Thymus (tissue), 11 donors: ENCODE measurements around the gene IGFALS. TPM values are rescaled to one million over a fixed set of nuclear protein-coding genes. Genes with fewer than 3 reads are reported as not detected.

Source experiments
- DNase-seq, 9 donors: peaks; one replicate each; pipeline ENCODE4 v3.0.0-alpha.2; 2013; ENCODE audit warnings: low spot score in 9 of 9, low read depth in 6 of 9, missing footprints in 1 of 9
- H3K27ac ChIP-seq, 2 donors: one replicate each; pipeline ENCODE4 v1.5.1; 2013; ENCODE audit warnings: control low read depth in 1 of 2, low read depth in 1 of 2, low read length in 1 of 2, mild to moderate bottlenecking in 1 of 2, moderate library complexity in 1 of 2
- H3K27me3 ChIP-seq, 2 donors: one replicate each; pipeline ENCODE4 v1.5.1; 2013; ENCODE audit warnings: low read length in 1 of 2; ENCODE audit not compliant: control insufficient read depth in 2 of 2, insufficient read depth in 1 of 2
- H3K36me3 ChIP-seq, 2 donors: one replicate each; pipeline ENCODE4 v1.5.1; 2013; ENCODE audit warnings: low read length in 1 of 2, mild to moderate bottlenecking in 1 of 2, moderate library complexity in 1 of 2; ENCODE audit not compliant: control insufficient read depth in 2 of 2, insufficient read depth in 2 of 2
- H3K4me1 ChIP-seq, 2 donors: one replicate each; pipeline ENCODE4 v1.5.1; 2013; ENCODE audit warnings: low read length in 2 of 2; ENCODE audit not compliant: control insufficient read depth in 2 of 2, insufficient read depth in 2 of 2
- H3K4me3 ChIP-seq, 2 donors: one replicate each; pipeline ENCODE4 v1.5.1; 2013; ENCODE audit warnings: low read length in 2 of 2, control low read depth in 1 of 2, mild to moderate bottlenecking in 1 of 2
- H3K9me3 ChIP-seq, 2 donors: one replicate each; pipeline ENCODE4 v1.5.1; 2013; ENCODE audit warnings: low read length in 1 of 2, mild to moderate bottlenecking in 1 of 2; ENCODE audit not compliant: control insufficient read depth in 2 of 2, insufficient read depth in 1 of 2
- WGBS: extraction: QIAGEN DNeasy Blood & Tissue Kit; methylation state at CpG from one replicate; pipeline ENCODE4 v1.1.7; 2013; 5-methylcytosine and 5-hydroxymethylcytosine counted together
- polyA plus RNA-seq: library from polyadenylated mRNA; stranded (reverse); fragments of 200-250 nt; gene quantifications from one replicate; pipeline ENCODE4 v1.2.3, GENCODE V29; 2013
- total RNA-seq: library from RNA; stranded (reverse); fragments of 120-200 nt; gene quantifications from one replicate; pipeline ENCODE4 v1.2.4, GENCODE V29; 2013
- donor health status: healthy.

Gene IGFALS
- total and polyA plus RNA-seq, 2 donors = 1.9 to 4.0 TPM

GRCh38 chr16:1788095-1788707, 5.3 kb downstream of the IGFALS start:
- Histone ChIP-seq H3K27ac (peak overlapping the region in 1 of 2 donors; percentile 37), H3K9me3 (peaks cover 1 to 4% of the 10 kb centered on the region in 2 donors), H3K4me3 (no peak overlapping the region), H3K4me1 (peaks cover 7 to 8% of the 10 kb centered on the region in 2 donors), H3K27me3 (no peaks in the 10 kb centered on the region), H3K36me3 (peaks cover 51 to 74% of the 10 kb centered on the region in 2 donors)
- 96% methylated on average over 38 of the region's 38 CpGs for WGBS
- no peak for DNase-seq

- no peak overlapping the region for H3K4me3 ChIP-seq
- peak overlapping the region in 1 of 2 donors; percentile 2 for H3K27ac ChIP-seq
- DNase-seq = peak in 1 of 9 donors; percentile 1
- no peaks in the 10 kb centered on the region for H3K27me3 ChIP-seq
- H3K9me3 ChIP-seq = peaks cover 0 to 1% of the 10 kb centered on the region in 2 donors
- peaks cover 7 to 8% of the 10 kb centered on the region in 2 donors for H3K4me1 ChIP-seq
- H3K36me3 ChIP-seq = peaks cover 51 to 73% of the 10 kb centered on the region in 2 donors
- WGBS = 98% methylated on average over 44 of the region's 44 CpGs
Measured at GRCh38 chr16:1787322-1788094, 6.0 kb downstream of the IGFALS start.

GRCh38 chr16:1787056-1787321, 6.5 kb downstream of the IGFALS start:
- peaks cover 0 to 1% of the 10 kb centered on the region in 2 donors for H3K9me3 ChIP-seq
- no peak for DNase-seq
- peak overlapping the region in 1 of 2 donors; percentile 2 for H3K27ac ChIP-seq
- peaks cover 51 to 68% of the 10 kb centered on the region in 2 donors for H3K36me3 ChIP-seq
- 96% methylated on average over 6 of the region's 6 CpGs for WGBS
- no peaks in the 10 kb centered on the region for H3K27me3 ChIP-seq
- H3K4me3 ChIP-seq = no peak overlapping the region
- H3K4me1 ChIP-seq = peaks cover 7 to 8% of the 10 kb centered on the region in 2 donors

- H3K36me3 ChIP-seq = peaks cover 50 to 63% of the 10 kb centered on the region in 2 donors
- DNase-seq = peak in 1 of 9 donors; percentile 2
- no peak overlapping the region for H3K27ac ChIP-seq
- WGBS = 94% methylated on average over 51 of the region's 51 CpGs
- peaks cover 0 to 1% of the 10 kb centered on the region in 2 donors for H3K9me3 ChIP-seq
- no peak overlapping the region for H3K4me3 ChIP-seq
- H3K27me3 ChIP-seq = no peaks in the 10 kb centered on the region
- peaks cover 9 to 12% of the 10 kb centered on the region in 2 donors for H3K4me1 ChIP-seq
Measured at GRCh38 chr16:1786242-1787055, 7.1 kb downstream of the IGFALS start.

- no peak overlapping the region for H3K27ac ChIP-seq
- H3K36me3 ChIP-seq = peaks cover 49 to 61% of the 10 kb centered on the region in 2 donors
- no peak overlapping the region for H3K4me3 ChIP-seq
- H3K27me3 ChIP-seq = no peaks in the 10 kb centered on the region
- peaks cover 0 to 1% of the 10 kb centered on the region in 2 donors for H3K9me3 ChIP-seq
- 97% methylated on average over 14 of the region's 14 CpGs for WGBS
- no peak for DNase-seq
- peaks cover 14 to 18% of the 10 kb centered on the region in 2 donors for H3K4me1 ChIP-seq
Measured at GRCh38 chr16:1785846-1786170, 7.7 kb downstream of the IGFALS start.

GRCh38 chr16:1784977-1785845, 8.3 kb downstream of the IGFALS start:
- no peak for DNase-seq
- 98% methylated on average over 26 of the region's 26 CpGs for WGBS
- Histone ChIP-seq H3K27me3 (no peaks in the 10 kb centered on the region), H3K27ac (no peak overlapping the region), H3K9me3 (peaks cover 0 to 1% of the 10 kb centered on the region in 2 donors), H3K4me3 (no peak overlapping the region), H3K4me1 (peaks cover 14 to 19% of the 10 kb centered on the region in 2 donors), H3K36me3 (peaks cover 53 to 61% of the 10 kb centered on the region in 2 donors)

- H3K36me3 ChIP-seq = peaks cover 53 to 61% of the 10 kb centered on the region in 2 donors
- WGBS = under 1% methylated on average over 102 of the region's 102 CpGs
Measured at GRCh38 chr16:1782408-1783264, 10.9 kb downstream of the IGFALS start, which contains the start of the genes NUBP2 and SPSB3. Gene NUBP2, plus strand, starts transcription at chr16:1782960. Its CDS starts 61 bp downstream, at chr16:1783021. Gene SPSB3, minus strand, starts transcription at chr16:1782571. Its CDS starts 1,088 bp downstream, at chr16:1781483.

More at GRCh38 chr16:1782408-1783264, 10.9 kb downstream of the IGFALS start, which contains the start of the genes NUBP2 and SPSB3:
- Histone ChIP-seq H3K9me3 (peaks cover 0 to 1% of the 10 kb centered on the region in 2 donors), H3K27me3 (no peaks in the 10 kb centered on the region), H3K4me1 (peaks cover 14 to 19% of the 10 kb centered on the region in 2 donors), H3K4me3 (peak within 1 kb of the TSS; percentile 57 to 88), H3K27ac (peak within 1 kb of the TSS; percentile 55 to 87)
- peak; percentile 92 to 99 (median 99) for DNase-seq
